Esophagus muscularis mucosa (tissue), 3 donors: ENCODE measurements around the gene ARSH.

ENCODE experiments used
- POLR2AphosphoS5 ChIP-seq, 2 donors: sonication (generic); formaldehyde crosslinking; IDR thresholded peaks; one replicate each; pipeline ENCODE4 v1.6.1; 2017; ENCODE audit warnings: antibody characterized with exemption in 2 of 2
- TF ChIP-seq, protein P1 (sequence below), 3 experiments: fragments of 200-600 bp in 2 of 3; fragments of 450-650 bp in 1 of 3; sonication (generic) in 2 of 3; IDR thresholded peaks; one replicate each; pipeline ENCODE4 v1.5.1; 2017 to 2019; ENCODE audit warnings: antibody characterized with exemption in 3 of 3, mild to moderate bottlenecking in 2 of 3, moderate library complexity in 1 of 3

DNA sequence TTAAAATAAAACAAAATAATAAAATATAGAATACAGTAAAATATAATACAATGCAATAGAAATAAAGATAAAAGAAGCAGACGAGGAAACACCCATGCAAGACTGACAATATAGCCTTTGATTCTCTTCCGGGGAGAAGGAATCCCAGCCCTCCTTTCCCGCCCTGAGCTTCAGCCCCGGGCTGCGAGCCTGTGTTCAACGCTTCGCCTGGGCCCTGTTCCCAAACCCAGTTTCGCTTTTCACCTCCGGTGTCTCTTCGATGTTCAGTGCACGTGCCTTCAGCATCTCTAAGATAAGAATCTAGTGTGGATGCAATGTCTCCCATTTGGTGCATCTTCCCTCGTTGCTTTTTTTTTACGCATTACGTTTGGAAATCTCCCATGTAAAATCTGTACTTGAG, 38.8 kb upstream of the ARSH start:
- TF ChIP-seq, protein P1, sequence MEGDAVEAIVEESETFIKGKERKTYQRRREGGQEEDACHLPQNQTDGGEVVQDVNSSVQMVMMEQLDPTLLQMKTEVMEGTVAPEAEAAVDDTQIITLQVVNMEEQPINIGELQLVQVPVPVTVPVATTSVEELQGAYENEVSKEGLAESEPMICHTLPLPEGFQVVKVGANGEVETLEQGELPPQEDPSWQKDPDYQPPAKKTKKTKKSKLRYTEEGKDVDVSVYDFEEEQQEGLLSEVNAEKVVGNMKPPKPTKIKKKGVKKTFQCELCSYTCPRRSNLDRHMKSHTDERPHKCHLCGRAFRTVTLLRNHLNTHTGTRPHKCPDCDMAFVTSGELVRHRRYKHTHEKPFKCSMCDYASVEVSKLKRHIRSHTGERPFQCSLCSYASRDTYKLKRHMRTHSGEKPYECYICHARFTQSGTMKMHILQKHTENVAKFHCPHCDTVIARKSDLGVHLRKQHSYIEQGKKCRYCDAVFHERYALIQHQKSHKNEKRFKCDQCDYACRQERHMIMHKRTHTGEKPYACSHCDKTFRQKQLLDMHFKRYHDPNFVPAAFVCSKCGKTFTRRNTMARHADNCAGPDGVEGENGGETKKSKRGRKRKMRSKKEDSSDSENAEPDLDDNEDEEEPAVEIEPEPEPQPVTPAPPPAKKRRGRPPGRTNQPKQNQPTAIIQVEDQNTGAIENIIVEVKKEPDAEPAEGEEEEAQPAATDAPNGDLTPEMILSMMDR (IDR thresholded peaks at IDR 0.05), result no peak
- TF ChIP-seq POLR2AphosphoS5 (IDR thresholded peaks at IDR 0.05), result no peak
